ENCODE data around the gene SYT9.

DNA sequence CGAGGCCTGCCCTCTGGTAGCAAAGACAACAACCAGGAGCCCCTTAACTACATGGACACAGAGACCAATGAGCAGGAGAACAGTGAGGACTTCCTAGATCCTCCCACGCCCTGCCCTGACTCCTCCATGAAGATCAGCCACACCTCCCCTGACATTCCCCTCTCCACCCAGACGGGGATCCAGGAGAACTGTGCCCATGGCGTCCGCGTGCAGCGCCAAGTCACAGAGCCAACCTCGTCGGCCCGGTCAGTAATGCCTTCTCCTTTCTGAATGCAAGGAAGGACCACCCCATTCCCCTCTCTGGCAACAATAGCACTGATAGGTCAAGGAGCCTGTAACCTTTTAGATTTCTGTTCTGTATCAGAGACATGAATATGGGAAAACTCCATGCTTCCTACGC, 51.4 kb downstream of the SYT9 start:
- TF ChIP-seq, protein P1, sequence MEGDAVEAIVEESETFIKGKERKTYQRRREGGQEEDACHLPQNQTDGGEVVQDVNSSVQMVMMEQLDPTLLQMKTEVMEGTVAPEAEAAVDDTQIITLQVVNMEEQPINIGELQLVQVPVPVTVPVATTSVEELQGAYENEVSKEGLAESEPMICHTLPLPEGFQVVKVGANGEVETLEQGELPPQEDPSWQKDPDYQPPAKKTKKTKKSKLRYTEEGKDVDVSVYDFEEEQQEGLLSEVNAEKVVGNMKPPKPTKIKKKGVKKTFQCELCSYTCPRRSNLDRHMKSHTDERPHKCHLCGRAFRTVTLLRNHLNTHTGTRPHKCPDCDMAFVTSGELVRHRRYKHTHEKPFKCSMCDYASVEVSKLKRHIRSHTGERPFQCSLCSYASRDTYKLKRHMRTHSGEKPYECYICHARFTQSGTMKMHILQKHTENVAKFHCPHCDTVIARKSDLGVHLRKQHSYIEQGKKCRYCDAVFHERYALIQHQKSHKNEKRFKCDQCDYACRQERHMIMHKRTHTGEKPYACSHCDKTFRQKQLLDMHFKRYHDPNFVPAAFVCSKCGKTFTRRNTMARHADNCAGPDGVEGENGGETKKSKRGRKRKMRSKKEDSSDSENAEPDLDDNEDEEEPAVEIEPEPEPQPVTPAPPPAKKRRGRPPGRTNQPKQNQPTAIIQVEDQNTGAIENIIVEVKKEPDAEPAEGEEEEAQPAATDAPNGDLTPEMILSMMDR (IDR thresholded peaks at IDR 0.05 in 8 of 11, conservative IDR thresholded peaks at IDR 0.05 in 3 of 11), result no peak
- TF ChIP-seq POLR2A (IDR thresholded peaks at IDR 0.05) (no peak), POLR2AphosphoS5 (IDR thresholded peaks at IDR 0.05) (no peak)
